Neural cell (in vitro differentiated cells): ENCODE results near the gene KDM8. TPM values are rescaled to one million over a fixed set of nuclear protein-coding genes. Genes with fewer than 3 reads are reported as not detected.

Source experiments
- H2AFZ ChIP-seq: fragments of 200-600, 300-800 bp; sonication (generic), shearing (Covaris generic); 2 replicates; pipeline ENCODE4 v1.6.0; 2014; ENCODE audit warnings: low read depth, mild to moderate bottlenecking, antibody characterized with exemption, low read length, moderate library complexity
- H3F3A ChIP-seq: fragments of 200-600 bp; shearing (Covaris generic); 2 replicates; pipeline ENCODE4 v1.6.1; 2016; ENCODE audit warnings: mild to moderate bottlenecking, moderate library complexity, mixed read lengths, antibody characterized with exemption, low read length; ENCODE audit not compliant: insufficient read depth, poor library complexity, severe bottlenecking
- H3K27ac ChIP-seq: fragments of 200-600, 300-800 bp; sonication (generic), shearing (Covaris generic); 2 replicates; pipeline ENCODE4 v1.5.1; 2014; ENCODE audit warnings: mild to moderate bottlenecking, low read length, moderate library complexity
- H3K27me3 ChIP-seq: fragments of 300-800, 200-600 bp; sonication (generic), shearing (Covaris generic); 2 replicates; pipeline ENCODE4 v1.6.0; 2014; ENCODE audit warnings: mild to moderate bottlenecking, low read depth, low read length, moderate library complexity; ENCODE audit not compliant: insufficient read depth
- H3K36me3 ChIP-seq: fragments of 300-800, 200-600 bp; sonication (generic), shearing (Covaris generic); 2 replicates; pipeline ENCODE4 v1.5.1; 2014; ENCODE audit warnings: mild to moderate bottlenecking, antibody characterized with exemption, low read length, moderate library complexity; ENCODE audit not compliant: insufficient read depth
- H3K4me2 ChIP-seq: fragments of 300-800, 200-600 bp; sonication (generic), shearing (Covaris generic); 2 replicates; pipeline ENCODE4 v1.6.0; 2014; ENCODE audit warnings: mild to moderate bottlenecking, low read length
- H3K4me3 ChIP-seq: fragments of 300-800, 200-600 bp; sonication (generic), shearing (Covaris generic); 2 replicates; pipeline ENCODE4 v1.5.1; 2014; ENCODE audit warnings: mild to moderate bottlenecking, low read length, moderate library complexity
- H3K79me2 ChIP-seq: fragments of 200-600 bp; shearing (Covaris generic); replicated peaks from 2 replicates; pipeline ENCODE4 v1.6.0; 2014; ENCODE audit warnings: mild to moderate bottlenecking, low read length, moderate library complexity; ENCODE audit not compliant: insufficient read depth
- H3K9ac ChIP-seq: fragments of 300-800, 200-600 bp; sonication (generic), shearing (Covaris generic); 2 replicates; pipeline ENCODE4 v1.6.1; 2016; ENCODE audit warnings: mild to moderate bottlenecking, low read length, mixed read lengths
- H3K9me2 ChIP-seq: fragments of 200-600 bp; shearing (Covaris generic); 2 replicates; pipeline ENCODE4 v1.6.1; 2016; ENCODE audit warnings: mild to moderate bottlenecking, low read length, mixed read lengths; ENCODE audit not compliant: insufficient read depth
- H3K9me3 ChIP-seq: fragments of 200-600, 300-800 bp; sonication (generic), shearing (Covaris generic); 2 replicates; pipeline ENCODE4 v1.6.1; 2016; ENCODE audit warnings: mild to moderate bottlenecking, mixed run types, low read length, moderate library complexity, mixed read lengths
- H4K20me1 ChIP-seq: fragments of 200-600 bp; shearing (Covaris generic); 2 replicates; pipeline ENCODE4 v1.6.1; 2016; ENCODE audit warnings: mild to moderate bottlenecking, mixed run types; ENCODE audit not compliant: insufficient read depth
- CTCF ChIP-seq: fragments of 450-650 bp; IDR thresholded peaks from 2 replicates; pipeline ENCODE4 v1.5.1; 2014; ENCODE audit warnings: antibody characterized with exemption, mild to moderate bottlenecking, moderate library complexity; ENCODE audit not compliant: poor library complexity, severe bottlenecking
- EP300 ChIP-seq: fragments of 450-650 bp; conservative IDR thresholded peaks from 2 replicates; pipeline ENCODE4 v1.6.1; 2014; ENCODE audit warnings: antibody characterized with exemption, mild to moderate bottlenecking, moderate library complexity; ENCODE audit not compliant: poor library complexity, severe bottlenecking
- EZH2 ChIP-seq: fragments of 200-600, 300-800 bp; shearing (Covaris generic), sonication (generic); IDR thresholded peaks from 2 replicates; pipeline ENCODE4 v1.6.1; 2014; ENCODE audit warnings: antibody characterized with exemption, low read length, borderline replicate concordance, mild to moderate bottlenecking; ENCODE audit not compliant: insufficient read depth, poor library complexity, severe bottlenecking
- MXI1 ChIP-seq: fragments of 450-650 bp; conservative IDR thresholded peaks from 2 replicates; pipeline ENCODE4 v1.6.1; 2014; ENCODE audit warnings: antibody characterized with exemption, mild to moderate bottlenecking; ENCODE audit not compliant: poor library complexity, severe bottlenecking
- POLR2AphosphoS5 ChIP-seq: IDR thresholded peaks from 2 replicates; pipeline ENCODE4 v1.6.1; 2012
- RAD21 ChIP-seq: fragments of 450-650 bp; conservative IDR thresholded peaks from 2 replicates; pipeline ENCODE4 v1.6.1; 2014; ENCODE audit warnings: antibody characterized with exemption, mild to moderate bottlenecking, moderate library complexity
- REST ChIP-seq: IDR thresholded peaks from 2 replicates; pipeline ENCODE4 v1.6.1; 2012; ENCODE audit warnings: borderline replicate concordance
- SMC3 ChIP-seq: fragments of 450-650 bp; conservative IDR thresholded peaks from 2 replicates; pipeline ENCODE4 v1.6.1; 2014; ENCODE audit warnings: antibody characterized with exemption, mild to moderate bottlenecking, moderate library complexity; ENCODE audit not compliant: poor library complexity
- TAF1 ChIP-seq: IDR thresholded peaks from 2 replicates; pipeline ENCODE4 v1.6.1; 2012; ENCODE audit warnings: low read depth
- polyA plus RNA-seq: library from polyadenylated mRNA; depleted of rRNA; stranded (reverse); fragments of >200 nt; gene quantifications from 2 replicates; pipeline ENCODE4 v1.2.3, GENCODE V29; 2014

Gene KDM8
- polyA plus RNA-seq, 1 donor from 2014 or later, result 4.0 TPM

- TF ChIP-seq CTCF, result no peak
- no peak for TF ChIP-seq RAD21
- no peaks in the 10 kb centered on the region for H3K9me3 ChIP-seq
- no peak overlapping the region for H3K9ac ChIP-seq
- no peak overlapping the region for H2AFZ ChIP-seq
- H3K27ac ChIP-seq, result no peak overlapping the region
- no peaks in the 10 kb centered on the region for H4K20me1 ChIP-seq
- no peaks in the 10 kb centered on the region for H3K9me2 ChIP-seq
- H3K27me3 ChIP-seq, result no peaks in the 10 kb centered on the region
- no peak overlapping the region for H3K4me2 ChIP-seq
- no peaks in the 10 kb centered on the region for H3K36me3 ChIP-seq
- no peaks in the 10 kb centered on the region for H3F3A ChIP-seq
- no peaks in the 10 kb centered on the region for H3K79me2 ChIP-seq
- H3K4me3 ChIP-seq, result no peak overlapping the region
Observed at GRCh38 chr16:27221576-27222248, 18.4 kb downstream of the KDM8 start.

GRCh38 chr16:27222249-27223225, 19.2 kb downstream of the KDM8 start:
- no peak for TF ChIP-seq MXI1
- TF ChIP-seq RAD21, result no peak
- TF ChIP-seq SMC3, result no peak
- TF ChIP-seq EP300, result no peak
- no peak for TF ChIP-seq REST
- no peak for TF ChIP-seq EZH2
- no peak for TF ChIP-seq POLR2AphosphoS5
- no peak for TF ChIP-seq CTCF
- TF ChIP-seq TAF1, result no peak
- no peak overlapping the region for H2AFZ ChIP-seq
- H3K4me2 ChIP-seq, result no peak overlapping the region

More at GRCh38 chr16:27222249-27223225, 19.2 kb downstream of the KDM8 start:
- H3K4me3 ChIP-seq, result no peak overlapping the region
- no peak overlapping the region for H3K9ac ChIP-seq
- H3K79me2 ChIP-seq, result no peaks in the 10 kb centered on the region
- no peaks in the 10 kb centered on the region for H4K20me1 ChIP-seq
- no peaks in the 10 kb centered on the region for H3K9me2 ChIP-seq
- no peaks in the 10 kb centered on the region for H3F3A ChIP-seq
- H3K27me3 ChIP-seq, result no peaks in the 10 kb centered on the region
- H3K27ac ChIP-seq, result no peak overlapping the region
- H3K9me3 ChIP-seq, result no peaks in the 10 kb centered on the region
- H3K36me3 ChIP-seq, result no peaks in the 10 kb centered on the region
